ENCODE data around the gene POU3F3. TPM values are rescaled to one million over a fixed set of nuclear protein-coding genes. Genes with fewer than 3 reads are reported as not detected.

The POU3F3 gene
- total RNA-seq, 1 donor from 2014 or later: not detected

DNA sequence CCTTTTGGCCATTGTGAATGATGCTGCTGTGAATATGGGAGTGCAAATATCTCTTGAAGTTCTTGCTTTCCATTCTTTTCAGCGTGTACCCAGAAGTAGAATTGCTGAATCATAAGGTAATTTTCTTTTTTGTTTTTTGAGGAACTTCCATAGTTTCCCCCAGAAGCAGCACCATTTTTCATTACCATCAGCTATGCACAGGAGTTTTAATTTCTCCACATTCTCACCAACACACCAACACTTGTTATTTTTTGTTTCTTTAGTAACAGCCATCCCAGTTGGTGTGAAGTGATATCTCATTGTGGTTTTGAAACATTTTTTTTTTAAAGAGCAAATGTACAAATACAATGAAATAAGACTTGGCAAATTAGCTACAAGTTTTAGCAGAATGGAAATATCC is 21.3 kb downstream of the POU3F3 start:
- no peak for DNase-seq (ENCODE audit: low spot score)

DNA sequence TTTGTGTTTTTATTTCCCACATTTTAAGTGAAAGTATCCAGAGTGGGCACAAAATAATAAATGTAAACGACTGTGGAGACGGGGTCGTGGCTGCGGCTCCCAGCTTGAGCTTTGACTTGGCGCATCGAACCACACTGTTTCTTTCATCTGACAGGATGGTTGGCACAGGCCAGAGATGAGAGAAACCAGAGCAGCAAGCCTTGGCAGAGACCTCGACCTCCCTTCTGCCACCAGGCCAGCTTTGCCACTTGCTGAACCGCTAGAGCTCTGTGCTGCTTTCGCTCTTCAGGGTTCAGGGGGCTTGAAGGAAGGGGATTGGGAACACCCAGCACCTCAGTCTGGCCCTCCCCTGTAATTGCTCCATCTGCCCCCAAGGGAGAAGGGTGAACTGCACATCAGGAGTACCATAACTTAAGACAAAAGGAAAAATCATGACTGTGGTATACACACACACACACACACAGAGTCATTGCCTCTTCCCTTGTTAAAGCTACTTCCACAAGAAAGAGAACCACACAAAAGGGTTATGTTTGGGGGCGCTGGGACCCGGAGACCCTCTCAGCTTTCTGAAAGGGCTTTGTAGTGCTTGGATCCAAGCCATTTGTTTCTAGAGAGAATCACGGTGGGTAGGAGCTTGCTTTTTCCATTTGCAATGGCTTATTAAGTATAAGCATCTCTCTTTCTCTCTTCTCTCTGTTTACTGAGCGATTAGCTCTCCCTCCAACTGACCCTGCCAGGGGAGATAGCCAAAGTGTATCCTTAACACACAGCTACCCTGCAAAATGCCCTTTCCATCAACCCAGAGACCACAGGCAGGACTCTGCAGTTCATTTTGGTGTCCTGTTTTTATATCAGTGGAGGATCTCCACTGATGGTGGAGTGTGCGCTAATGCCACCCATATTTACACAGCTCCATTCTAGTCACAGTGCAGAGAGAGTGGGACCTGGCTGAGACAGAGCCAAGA is 23.0 kb downstream of the POU3F3 start:
- no peak for DNase-seq (ENCODE audit: low spot score)

DNA sequence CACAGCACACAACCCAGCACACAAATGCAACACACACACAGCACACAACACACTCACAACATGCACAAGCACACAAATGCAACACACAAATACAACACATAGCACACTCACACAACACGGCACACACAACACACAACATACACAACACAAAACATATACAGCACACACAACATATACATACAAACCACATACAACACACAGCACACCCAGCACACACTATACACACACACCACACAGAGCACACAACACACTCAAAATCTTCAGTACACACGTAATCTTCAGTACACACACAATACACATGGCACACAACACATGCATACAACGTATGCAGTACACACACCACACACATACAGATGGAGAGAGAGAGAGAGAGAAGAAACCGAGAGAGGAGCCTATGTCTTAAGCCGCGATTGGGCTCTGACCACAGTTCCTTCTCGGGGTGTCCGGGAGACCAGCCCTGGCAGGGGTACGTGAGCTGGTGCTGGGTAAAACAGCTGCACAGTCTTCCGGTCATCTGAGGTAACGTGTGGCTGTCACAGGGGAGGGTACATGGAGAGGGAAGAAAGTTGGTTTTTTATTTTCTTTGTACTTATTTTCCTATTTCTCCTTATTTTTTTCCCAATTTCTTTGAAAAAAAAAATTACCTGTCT is 25.1 kb downstream of the POU3F3 start:
- DNase-seq (ENCODE audit: low spot score): no peak

DNA sequence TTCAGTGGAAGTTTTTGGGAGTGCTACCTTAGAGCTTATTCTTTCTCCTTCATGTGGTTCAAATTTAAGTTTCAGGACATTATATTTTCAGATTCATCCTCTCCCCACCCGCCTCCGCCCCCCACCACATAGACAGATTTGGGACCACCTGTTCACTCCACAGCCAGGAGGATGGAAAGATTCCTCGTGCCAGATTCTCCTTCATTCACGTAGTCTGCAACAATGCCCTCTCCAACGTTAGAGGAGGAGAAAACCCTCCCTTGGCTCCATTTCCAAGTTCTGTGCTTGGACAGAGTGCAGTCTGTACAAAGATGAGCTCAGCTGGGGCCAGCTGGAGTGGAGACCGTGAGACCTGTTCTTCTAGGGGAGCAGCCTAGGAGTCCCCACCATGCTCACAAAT is 26.2 kb downstream of the POU3F3 start:
- DNase-seq (ENCODE audit: low spot score): no peak

DNA sequence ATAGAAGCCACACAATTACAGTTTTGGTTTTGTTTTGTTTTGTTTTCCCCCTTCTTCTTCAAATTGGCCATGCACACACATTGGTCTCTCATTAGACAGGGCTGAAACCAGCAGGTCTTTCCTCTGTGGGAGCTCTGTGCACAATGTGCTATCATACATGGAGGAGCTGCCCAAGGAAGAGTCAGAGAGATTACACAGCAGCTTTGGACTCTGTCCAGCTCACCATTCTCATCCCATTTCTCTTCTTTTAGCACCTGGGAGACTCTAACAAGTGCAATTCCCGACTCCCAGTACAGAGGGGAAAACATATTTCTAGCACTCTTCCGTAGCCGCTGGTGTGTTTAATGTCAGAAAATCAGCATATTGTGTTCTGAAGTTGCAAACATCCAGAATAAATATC is 29.4 kb downstream of the POU3F3 start:
- no peak for DNase-seq (ENCODE audit: low spot score)

DNA sequence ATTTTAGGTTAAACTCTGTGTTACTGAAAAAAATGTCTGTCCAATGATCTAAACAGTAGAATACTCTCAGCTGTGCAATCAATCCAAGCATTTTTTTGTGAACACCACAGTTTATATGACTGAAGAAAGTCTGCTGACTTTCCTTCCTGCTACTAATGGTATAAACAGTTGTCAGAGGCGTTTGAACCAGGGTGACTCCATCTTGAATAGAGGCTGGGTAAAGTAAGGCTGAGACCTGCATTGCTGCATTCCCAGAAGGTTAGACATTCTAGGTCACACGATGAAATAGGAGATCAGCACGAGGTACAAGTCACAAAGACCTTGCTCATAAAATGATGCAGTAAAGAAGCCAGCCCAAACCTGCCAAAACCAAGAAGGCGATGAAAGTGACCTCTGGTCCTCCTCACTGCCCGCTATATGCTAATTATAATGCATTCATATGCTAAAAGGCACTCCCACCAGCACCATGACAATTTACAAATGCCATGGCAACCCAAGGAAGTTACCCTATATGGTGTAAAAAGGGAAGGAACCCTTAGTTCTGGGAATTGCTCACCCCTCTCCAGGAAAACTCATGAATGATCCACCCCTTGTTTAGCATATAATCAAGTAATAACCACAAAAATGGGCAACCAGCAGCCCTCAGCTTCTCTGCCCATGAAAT is 31.3 kb downstream of the POU3F3 start:
- no peak for DNase-seq (ENCODE audit: low spot score)

DNA sequence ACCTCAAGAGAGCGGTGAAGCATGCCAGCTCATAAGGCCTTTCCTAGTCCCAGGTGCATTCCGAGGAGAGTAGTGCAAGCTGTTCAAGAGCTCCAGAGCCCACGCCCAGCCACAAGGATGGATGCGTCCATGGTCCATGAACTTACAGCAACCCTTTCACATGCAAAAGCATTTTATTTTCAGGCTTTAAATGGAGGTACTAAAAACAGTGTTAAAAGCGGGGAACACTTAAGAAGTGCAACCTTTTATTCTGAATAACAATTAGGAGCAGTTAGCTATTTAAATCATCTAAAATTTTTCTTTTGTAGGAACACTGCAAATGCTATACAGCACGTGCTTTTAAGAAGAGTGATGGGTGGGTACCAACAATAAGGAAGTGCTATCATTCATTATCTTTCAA is 33.8 kb downstream of the POU3F3 start:
- no peak for DNase-seq (ENCODE audit: low spot score)

DNA sequence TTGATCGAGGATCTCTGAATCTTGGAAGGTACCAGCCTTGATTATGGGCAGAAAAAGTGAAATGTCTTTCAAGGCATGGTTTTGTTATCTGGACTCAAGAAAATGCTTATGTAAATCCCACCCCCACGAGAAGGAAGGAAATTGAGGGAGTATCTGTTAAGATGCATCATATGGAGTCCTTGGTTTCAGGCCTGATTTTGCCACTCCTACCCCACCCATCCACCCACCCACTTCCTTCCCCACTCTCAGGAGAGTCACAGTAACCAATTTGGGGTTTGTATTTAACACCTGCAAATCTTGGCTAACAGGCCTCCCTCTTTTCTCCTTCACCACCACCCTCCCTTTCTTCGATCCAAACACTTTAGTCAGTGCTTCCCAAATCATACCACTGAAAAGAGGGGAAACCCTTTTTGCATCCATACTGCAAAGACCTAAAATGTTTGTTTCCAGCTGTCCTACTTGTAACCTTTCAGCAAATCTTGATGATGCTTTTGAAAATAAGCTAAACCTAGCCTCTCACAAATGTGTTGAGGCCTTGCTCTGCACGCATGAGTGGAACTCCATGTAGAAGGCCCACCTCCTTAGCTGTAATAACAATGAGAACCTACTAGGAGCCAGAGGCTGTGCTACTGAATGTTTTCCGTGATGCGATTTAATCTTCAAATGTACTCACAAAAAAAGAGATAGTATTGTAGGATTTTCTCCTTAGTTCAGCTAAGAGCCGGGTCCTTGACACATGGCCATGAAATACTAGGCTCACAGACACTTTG is 34.8 kb downstream of the POU3F3 start:
- DNase-seq (ENCODE audit: low spot score): no peak

DNA sequence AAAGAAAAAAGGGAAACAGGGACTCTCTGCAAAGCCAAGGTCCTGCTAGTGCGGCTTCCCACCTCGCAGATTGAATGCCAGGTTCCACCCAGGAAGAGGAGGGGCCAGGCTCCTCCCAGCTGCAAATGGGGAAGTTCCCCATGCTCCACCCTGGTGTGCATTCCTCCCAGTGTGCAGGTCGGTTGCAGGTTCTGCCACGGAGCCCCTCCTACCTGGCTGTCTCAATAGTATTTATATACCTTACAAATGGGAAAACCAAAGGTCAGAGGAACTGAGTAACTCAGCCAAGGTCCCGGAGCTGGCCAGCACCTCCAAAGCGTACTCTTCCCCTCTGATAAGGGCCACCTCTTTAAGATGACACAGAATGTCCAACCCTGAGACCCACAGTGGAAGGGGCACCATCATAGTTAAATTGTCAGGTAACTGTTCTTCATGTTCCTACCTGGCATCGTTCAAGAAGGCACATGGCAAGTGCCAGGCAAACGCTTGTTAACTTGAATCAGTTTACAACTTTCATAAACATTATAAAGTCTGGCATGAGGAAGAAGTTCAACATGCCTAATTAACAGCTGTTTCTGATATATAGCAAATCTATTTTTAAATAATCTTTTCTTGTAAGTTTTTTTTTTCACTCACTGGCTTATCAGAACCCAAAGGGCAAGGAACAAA is 35.5 kb downstream of the POU3F3 start:
- no peak for DNase-seq (ENCODE audit: low spot score)

DNA sequence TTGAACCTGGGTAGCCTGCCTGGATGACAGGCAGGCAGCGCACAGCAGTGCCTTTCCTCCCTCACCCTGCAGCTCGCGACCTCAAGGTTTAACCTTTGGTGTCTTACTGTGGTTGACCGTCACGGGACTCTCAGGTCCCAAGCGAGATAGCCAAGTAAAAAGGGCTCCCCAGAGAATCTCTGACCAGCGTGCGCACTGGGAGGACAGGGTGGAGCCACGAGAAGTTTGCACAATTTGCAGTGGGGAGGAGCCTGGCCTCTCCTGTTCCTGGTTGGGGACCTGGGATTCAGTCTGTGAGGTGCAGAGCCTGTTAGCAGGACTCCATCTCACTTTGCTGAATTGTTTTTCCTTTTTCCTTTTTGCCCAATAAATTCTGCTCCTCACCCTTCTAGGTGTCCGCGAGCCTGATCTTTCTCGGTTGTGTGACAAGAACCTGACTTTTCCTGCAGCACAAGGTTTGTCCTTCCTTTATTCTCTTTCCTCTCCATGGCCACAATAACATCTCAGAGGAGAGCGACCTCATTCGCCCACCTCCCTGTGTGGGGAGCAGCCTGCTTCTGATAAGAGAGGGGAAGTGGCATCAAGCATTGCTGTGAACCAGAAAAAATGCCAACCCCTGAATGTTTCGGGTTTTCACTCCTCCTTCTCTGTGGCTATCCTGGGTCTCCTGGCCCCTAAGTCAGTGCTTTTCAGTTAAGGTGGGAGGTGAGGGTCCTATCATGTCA is 36.2 kb downstream of the POU3F3 start:
- DNase-seq (ENCODE audit: low spot score): no peak

DNA sequence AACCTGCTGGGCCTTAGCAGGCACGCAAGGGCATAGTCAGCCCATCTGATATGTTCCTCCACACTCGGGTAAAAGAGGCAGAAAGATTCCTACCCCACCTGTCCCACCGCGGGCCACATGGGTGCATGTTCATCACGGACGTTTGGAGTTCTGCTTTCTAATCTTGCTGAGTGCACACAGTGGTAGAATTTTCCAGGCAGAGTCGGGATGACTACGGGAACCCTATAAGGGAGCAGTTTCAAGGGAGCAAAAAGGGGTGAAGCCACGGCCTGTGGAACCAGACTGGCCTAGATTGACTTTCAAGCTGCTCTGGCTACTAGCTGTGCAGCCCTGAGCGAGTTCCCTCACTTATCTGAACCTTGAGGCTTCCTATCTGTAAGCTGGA is 36.8 kb downstream of the POU3F3 start:
- no peak for DNase-seq (ENCODE audit: low spot score)

DNA sequence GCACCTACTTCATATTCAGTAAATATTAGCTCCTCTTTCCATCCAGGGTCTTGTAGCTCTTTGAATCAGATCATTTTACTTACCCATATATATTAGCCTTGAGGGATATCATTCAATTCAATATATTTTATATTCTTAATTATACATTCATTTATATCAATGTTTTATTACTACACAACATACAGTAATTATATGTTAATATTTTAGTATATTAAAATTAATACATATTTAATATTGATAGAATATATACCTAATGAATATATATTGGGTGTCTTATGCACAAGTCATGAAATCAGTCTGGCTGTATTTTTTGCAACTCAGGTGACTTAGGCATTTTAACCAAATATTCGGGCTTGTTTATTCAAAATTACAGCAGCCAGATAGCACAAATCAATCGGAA is 37.2 kb downstream of the POU3F3 start:
- no peak for DNase-seq (ENCODE audit: low spot score)

DNA sequence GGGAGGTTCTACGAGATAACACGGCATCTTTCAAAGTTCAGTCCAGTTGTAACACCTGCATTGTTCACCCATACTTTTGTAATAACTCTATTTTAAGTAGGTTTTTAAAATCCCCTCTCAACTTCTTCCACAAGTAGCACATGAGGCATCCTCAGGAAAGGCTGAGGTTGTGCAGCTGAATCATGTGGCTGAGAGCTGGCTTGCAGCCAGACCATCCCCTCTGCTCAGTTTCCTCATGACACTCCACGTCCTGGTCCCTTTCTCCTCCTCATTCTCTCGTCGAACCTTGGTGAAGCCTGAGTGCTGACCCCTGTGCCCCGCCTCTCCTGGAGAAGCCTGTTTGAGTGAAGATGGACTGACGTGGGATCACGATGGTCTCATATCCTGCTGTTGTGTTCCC is 42.5 kb downstream of the POU3F3 start:
- no peak for DNase-seq (ENCODE audit: low spot score)

DNA sequence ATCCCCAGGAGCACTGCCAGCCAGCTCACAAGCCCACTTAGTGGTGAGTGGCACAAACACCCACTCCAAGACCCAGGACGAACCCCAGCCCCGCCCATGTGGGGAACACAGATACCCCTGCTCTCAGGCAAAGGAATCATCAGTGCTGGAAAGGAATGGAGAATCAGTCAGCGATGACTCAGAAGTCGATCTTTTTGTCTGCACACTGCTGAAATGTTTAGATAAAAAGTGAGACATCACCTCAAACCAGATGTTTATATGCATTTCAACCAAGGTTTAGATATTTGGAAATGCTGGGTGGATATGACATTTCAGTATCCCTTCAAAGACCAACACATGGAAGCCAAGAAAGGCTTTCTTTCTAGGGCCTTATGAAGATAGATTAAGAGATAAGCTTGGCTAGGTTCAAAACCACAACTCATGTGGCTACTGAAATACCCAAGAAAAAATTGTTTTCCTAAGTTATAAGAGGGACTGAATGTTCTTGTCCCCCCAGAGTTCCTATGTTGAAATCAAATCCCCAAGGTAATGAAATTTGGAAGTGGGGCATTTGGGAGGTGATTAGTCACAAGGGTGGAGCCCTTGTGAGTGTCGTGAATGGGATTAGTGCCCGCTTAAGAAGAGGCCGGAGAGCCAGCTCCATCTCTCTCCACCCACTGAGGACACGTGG is 43.7 kb downstream of the POU3F3 start:
- no peak for DNase-seq (ENCODE audit: low spot score)

DNA sequence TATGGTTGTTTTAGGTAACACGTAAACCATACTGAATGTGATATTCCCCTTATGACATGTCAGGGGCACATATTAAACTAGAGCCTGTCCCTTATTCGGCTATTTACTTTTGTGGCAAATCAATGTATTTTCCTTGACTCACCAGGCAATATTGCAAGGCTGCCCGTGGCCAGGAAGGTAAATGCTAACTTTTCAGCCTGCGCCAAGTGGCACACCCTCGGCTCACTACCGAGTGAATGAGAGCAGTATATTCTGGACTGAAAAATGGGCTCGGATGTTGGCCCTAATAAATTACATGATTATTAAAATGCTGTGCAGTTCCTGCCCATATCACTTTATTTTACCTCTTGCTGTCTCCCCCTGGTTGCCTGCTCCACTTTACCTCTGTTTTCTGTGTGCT is 46.7 kb downstream of the POU3F3 start:
- DNase-seq (ENCODE audit: low spot score): no peak

DNA sequence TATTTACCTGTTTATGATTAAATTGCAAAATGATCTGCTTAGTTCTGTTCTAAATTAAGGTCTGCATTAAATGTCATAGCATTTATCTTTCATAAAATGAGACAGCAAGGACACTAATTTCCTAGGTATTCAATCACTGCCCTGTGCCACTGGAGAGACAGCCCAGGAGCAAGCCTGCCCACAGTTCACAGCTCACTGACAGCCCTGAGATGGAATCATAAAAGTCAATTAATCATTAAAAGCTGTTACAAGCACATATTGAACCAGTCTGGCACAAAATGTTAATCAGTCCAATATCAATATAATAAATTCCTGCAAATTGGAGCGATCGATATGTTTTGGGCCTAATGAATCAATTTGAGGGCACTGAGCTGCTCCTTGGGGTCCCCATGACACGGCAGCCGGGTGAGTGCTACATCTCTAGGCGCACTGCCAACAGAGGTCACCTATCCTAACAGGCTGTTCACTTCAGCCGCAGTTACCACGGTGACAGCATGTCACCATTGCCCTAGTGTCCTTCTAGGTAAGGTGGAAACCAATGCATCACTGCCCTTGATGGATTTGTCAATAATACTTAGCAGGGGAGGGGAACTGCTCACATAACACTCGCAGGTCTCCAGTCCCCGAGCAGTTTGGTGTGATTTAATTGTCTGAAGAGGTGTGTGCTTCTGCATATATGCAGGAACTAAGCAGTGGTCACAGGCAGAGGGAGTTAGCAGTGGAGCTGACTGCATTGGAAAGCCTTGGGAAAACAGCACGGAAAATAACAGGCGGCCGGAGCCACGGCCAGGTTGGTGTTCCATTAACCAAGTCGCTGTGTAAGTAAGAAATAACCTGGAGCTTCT is 47.3 kb downstream of the POU3F3 start:
- DNase-seq (ENCODE audit: low spot score): no peak

DNA sequence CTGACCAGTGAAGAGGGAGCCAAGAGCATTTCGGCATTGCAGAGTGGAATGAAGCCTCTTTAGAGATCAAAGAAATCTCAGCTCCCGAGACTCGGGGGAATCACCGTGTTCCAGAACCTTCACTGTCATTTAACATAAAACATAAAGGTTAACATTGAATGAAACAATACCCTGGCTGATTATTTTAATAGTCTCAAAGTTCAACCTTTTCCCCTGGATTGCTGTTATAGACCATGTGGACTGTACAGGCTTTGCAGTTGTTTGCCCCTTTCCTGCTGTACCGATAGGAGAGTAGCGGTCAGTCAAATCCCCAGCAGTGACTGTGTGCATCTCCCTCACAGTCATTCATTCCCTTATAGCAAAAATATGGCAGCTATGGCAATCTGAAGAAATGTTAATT is 48.4 kb downstream of the POU3F3 start:
- no peak for DNase-seq (ENCODE audit: low spot score)
